ENCODE results near the gene CLEC1B. TPM values are rescaled to one million over a fixed set of nuclear protein-coding genes. Genes with fewer than 3 reads are reported as not detected.

The CLEC1B gene
- total and polyA plus RNA-seq, 7 donors = not detected

- Histone ChIP-seq H3K4me1 (no peaks in the 10 kb centered on the region), H3K27me3 (no peaks in the 10 kb centered on the region), H3K9me3 (no peaks in the 10 kb centered on the region), H3K4me3 (no peak overlapping the region), H3K36me3 (no peaks in the 10 kb centered on the region), H3K27ac (no peak overlapping the region)
- DNase-seq = no peak
- TF ChIP-seq POLR2A (IDR thresholded peaks at IDR 0.05) (no peak), POLR2AphosphoS5 (IDR thresholded peaks at IDR 0.05) (no peak), EP300 (IDR thresholded peaks at IDR 0.05) (no peak), CTCF (IDR thresholded peaks at IDR 0.05) (no peak)
- intact Hi-C loops (cut with DNase I) = no loop called here
- 94% methylated on average over 3 of the region's 3 CpGs for WGBS, 2 donors
Measured at GRCh38 chr12:10025236-10025635, 26.3 kb upstream of the CLEC1B start.

- DNase-seq = no peak
- no peak overlapping the region for H3K4me3 ChIP-seq
- no peak for TF ChIP-seq CTCF (IDR thresholded peaks at IDR 0.05)
- TF ChIP-seq EP300 (IDR thresholded peaks at IDR 0.05) = no peak
- TF ChIP-seq POLR2AphosphoS5 (IDR thresholded peaks at IDR 0.05) = no peak
- H3K36me3 ChIP-seq = no peaks in the 10 kb centered on the region
- intact Hi-C loops (cut with DNase I) = no loop called here
- H3K27me3 ChIP-seq = no peaks in the 10 kb centered on the region
- no peaks in the 10 kb centered on the region for H3K9me3 ChIP-seq
- H3K4me1 ChIP-seq = peaks cover 0 to 22% (median 2%) of the 10 kb centered on the region in 4 donors
- 58 to 90% methylated on average over 3 of the region's 3 CpGs for WGBS, 2 donors
- H3K27ac ChIP-seq = no peak overlapping the region
Measured at GRCh38 chr12:10021342-10021741, 22.4 kb upstream of the CLEC1B start.

GRCh38 chr12:10018386-10018785 is 19.5 kb upstream of the CLEC1B start:
- TF ChIP-seq EP300 (IDR thresholded peaks at IDR 0.05) = peak in 2 of 4 donors; percentile 39 to 63
- no peak for TF ChIP-seq POLR2A (IDR thresholded peaks at IDR 0.05)
- peak in 3 of 4 donors; percentile 34 to 71 (median 40) for TF ChIP-seq POLR2AphosphoS5 (IDR thresholded peaks at IDR 0.05)
- no peak for TF ChIP-seq CTCF (IDR thresholded peaks at IDR 0.05)
- Histone ChIP-seq H3K27me3 (no peaks in the 10 kb centered on the region), H3K9me3 (no peaks in the 10 kb centered on the region), H3K27ac (peak overlapping the region in 1 of 4 donors; percentile 52), H3K4me3 (no peak overlapping the region), H3K36me3 (no peaks in the 10 kb centered on the region), H3K4me1 (peaks cover 0 to 22% (median 2%) of the 10 kb centered on the region in 4 donors)
- no peak for DNase-seq
- intact Hi-C loops (cut with DNase I) = no loop called here
- WGBS, 2 donors = 48 to 53% methylated on average over 5 of the region's 5 CpGs

GRCh38 chr12:10016881-10017280 is 18.0 kb upstream of the CLEC1B start:
- Histone ChIP-seq H3K9me3 (no peaks in the 10 kb centered on the region), H3K27me3 (no peaks in the 10 kb centered on the region), H3K36me3 (no peaks in the 10 kb centered on the region), H3K27ac (peak overlapping the region in 1 of 4 donors; percentile 52), H3K4me1 (peaks cover 0 to 22% (median 2%) of the 10 kb centered on the region in 4 donors), H3K4me3 (no peak overlapping the region)
- 3 to 4% methylated on average over 1 of the region's 1 CpG for WGBS, 2 donors
- intact Hi-C loops (cut with DNase I) = no loop called here
- DNase-seq = no peak
- TF ChIP-seq POLR2A (IDR thresholded peaks at IDR 0.05) = no peak
- TF ChIP-seq EP300 (IDR thresholded peaks at IDR 0.05) = no peak
- TF ChIP-seq CTCF (IDR thresholded peaks at IDR 0.05) = no peak
- no peak for TF ChIP-seq POLR2AphosphoS5 (IDR thresholded peaks at IDR 0.05)

GRCh38 chr12:10015450-10015849 is 16.5 kb upstream of the CLEC1B start:
- H3K27ac ChIP-seq = peak overlapping the region in 1 of 4 donors; percentile 38
- H3K36me3 ChIP-seq = no peaks in the 10 kb centered on the region
- no peak for DNase-seq
- no peak for TF ChIP-seq CTCF (IDR thresholded peaks at IDR 0.05)
- no peak for TF ChIP-seq POLR2A (IDR thresholded peaks at IDR 0.05)
- TF ChIP-seq EP300 (IDR thresholded peaks at IDR 0.05) = peak in 2 of 4 donors; percentile 10 to 69
- peak in 2 of 4 donors; percentile 38 to 66 for TF ChIP-seq POLR2AphosphoS5 (IDR thresholded peaks at IDR 0.05)
- 82 to 86% methylated on average over 4 of the region's 4 CpGs for WGBS, 2 donors
- H3K9me3 ChIP-seq = no peaks in the 10 kb centered on the region
- H3K4me3 ChIP-seq = no peak overlapping the region
- intact Hi-C loops (cut with DNase I) = no loop called here
- no peaks in the 10 kb centered on the region for H3K27me3 ChIP-seq
- H3K4me1 ChIP-seq = peaks cover 0 to 22% (median 2%) of the 10 kb centered on the region in 4 donors
